ENCODE results near the gene PRKCQ.
"Not testable (repeated sequence)": the region's sequence is repeated elsewhere in the genome, so short reads cannot be mapped to it uniquely, and the experiment has no call there.

PRKCQ gene

DNA sequence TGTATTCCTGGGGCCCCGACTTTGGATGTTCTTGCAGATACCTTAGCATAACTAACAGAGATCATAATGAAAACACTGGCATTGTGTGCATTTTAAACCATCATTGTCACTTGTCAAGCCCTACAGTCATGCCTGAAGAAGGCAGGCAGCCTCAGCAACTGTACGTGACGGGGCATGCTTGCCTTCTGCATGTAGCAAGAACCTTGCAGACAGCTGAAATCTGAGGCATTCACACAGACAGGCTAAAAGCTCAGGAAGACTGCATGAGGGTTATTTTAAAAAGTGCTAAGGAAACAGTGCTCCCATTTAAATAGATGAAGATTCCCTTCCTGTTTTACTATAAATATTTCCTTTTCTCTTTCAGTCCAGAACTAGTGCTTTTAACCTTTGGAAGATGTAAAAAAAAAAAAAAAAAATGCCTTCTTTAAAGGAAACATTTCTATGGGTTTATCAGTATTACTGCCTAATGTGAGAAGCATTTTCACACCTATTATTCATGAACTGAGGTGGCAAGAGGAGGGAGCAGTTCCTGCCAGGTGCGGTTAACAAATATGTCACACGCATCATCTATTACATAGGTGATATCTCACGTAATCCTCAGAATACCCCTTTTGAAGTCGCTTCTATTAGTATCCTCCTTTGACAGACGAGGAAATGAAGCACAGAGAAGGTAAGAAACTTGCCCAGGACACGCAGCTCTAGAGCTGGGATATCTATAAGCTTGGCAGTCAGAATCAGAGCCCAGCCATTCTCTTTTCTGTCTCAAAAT is 88.1 kb downstream of the PRKCQ start:
- no peak for DNase-seq (ENCODE audit: low spot score)

- no peak for DNase-seq (ENCODE audit: low spot score)
These were observed 89.5 kb downstream of the PRKCQ start for GRCh38 chr10:6490614-6491013.

- DNase-seq (ENCODE audit: low spot score) = no peak
These were observed 92.2 kb downstream of the PRKCQ start for GRCh38 chr10:6487920-6488319.

- no peak for DNase-seq (ENCODE audit: low spot score)
These were observed 93.8 kb downstream of the PRKCQ start for GRCh38 chr10:6486309-6486708.

DNA sequence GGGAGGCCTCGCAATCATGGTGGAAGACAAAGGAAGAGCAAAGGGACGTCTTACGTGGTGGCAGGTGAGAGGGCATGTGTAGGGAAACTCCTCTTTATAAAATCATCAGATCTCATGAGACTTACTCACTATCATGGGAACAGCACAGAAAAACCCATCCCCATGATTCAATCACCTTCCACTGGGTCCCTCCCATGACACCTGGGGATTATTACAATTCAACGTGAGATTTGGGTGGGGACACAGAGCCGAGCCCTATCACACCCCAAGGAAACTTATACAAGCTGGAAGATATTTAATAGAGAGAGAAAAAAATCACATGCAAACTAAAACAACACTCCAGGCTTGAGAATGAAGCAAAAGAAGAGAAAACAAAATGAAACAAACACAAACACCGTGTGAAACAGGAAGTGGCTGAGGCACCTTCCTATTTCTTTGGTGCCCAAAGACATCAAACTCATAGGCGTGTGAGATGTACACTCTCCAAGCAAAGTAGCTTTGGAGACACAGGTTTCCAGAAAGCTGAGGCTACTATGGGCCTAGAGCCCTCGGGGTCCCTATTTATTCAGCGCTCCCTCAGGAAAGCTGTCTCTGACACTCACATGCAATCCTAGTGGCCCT is 97.2 kb downstream of the PRKCQ start:
- DNase-seq (ENCODE audit: low spot score) = no peak

DNA sequence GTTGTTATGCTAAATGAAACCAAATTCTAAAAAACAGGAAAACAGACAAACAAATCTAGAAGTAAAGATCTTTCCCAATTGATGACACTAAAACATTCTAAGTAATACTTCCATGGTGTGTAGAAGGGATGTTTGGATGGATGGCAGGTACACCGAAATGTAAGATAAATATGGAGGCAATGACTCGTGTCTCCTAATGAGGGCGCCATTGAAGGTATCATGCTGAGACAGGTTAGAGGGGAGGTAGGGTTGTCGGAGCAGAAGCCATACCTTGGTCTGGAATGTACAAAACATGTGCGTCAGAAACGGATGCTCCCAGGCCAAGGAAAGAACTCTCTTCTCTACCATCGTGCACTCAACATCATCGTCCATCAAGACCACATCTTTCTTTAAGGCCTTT is 101.4 kb downstream of the PRKCQ start:
- no peak for DNase-seq (ENCODE audit: low spot score)

DNA sequence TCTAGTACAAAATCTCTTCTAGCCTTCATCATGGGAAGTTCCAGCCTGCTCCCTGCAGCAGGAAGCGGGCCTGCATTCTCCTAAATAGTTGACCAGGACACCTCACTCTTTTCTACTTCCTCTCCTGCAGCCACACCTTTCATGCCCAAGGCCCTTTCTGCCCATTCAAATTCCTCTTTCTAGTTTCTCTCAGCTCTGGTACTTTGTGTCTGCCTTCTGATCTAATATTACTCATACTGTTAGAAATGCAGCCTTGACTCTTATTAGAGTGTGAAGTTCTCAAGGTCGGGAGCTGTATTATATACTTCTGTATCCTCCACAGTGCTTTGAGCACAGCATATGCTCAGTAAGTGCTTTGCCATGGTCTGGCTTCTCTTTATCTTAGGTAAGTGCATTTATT is 103.1 kb downstream of the PRKCQ start:
- no peak for DNase-seq (ENCODE audit: low spot score)

GRCh38 chr10:6474871-6475270 is 105.2 kb downstream of the PRKCQ start:
- no peak for DNase-seq (ENCODE audit: low spot score)

DNA sequence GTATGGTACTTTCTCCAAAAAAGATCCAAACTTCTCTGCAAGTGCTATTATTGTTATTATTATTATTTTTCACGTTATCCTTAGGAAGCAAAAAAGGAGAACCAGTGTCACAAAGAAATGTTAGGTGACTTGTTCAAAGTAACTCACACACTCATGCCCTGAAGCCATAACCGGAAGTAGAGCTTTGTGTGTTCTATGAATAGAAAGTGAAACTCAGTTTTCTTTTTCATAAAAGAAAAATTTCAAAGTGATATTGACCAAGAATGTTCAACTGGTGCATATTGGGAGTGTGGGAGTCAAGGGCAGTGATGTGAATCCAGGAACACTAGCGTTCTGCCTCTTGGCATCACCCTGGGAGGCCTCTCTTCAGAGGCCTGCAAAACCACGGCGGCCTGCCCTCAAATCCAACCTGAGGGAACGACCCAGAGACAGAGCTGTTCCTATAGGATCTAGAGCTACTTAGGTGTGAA is 106.1 kb downstream of the PRKCQ start:
- no peak for DNase-seq (ENCODE audit: low spot score)

DNA sequence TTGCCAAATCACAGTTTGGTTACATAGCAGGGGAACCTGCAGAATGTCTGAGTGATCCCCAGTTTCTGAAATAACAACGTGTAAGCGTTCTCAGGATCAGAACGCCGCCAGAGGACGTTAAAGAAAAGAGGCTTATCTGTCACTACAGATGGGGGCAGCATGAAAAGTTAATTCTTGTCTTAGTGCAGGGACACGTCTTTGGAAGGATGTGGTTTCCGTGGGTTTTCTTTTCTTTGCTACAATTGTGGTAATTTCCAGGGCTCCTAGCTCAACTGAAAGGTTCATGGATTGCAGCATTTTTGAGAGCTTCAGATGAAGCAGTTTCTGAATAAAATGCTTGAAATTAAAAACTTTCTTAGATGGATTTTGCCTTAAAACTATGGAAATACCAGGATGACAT is 106.6 kb downstream of the PRKCQ start:
- DNase-seq (ENCODE audit: low spot score) = no peak

DNA sequence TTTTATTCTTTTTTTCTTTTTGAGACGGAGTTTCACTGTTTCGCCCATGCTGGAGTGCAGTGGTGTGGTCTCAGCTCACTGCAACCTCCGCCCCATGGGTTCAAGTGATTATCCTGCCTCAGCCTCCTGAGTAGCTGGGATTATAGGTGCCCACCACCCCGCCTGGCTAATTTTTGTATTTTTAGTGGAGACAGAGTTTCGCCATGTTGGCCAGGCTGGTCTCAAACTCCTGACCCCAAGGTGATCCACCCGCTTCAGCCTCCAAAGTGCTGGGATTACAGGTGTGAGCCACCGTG is 107.4 kb downstream of the PRKCQ start:
- DNase-seq (ENCODE audit: low spot score) = not testable (repeated sequence)

DNA sequence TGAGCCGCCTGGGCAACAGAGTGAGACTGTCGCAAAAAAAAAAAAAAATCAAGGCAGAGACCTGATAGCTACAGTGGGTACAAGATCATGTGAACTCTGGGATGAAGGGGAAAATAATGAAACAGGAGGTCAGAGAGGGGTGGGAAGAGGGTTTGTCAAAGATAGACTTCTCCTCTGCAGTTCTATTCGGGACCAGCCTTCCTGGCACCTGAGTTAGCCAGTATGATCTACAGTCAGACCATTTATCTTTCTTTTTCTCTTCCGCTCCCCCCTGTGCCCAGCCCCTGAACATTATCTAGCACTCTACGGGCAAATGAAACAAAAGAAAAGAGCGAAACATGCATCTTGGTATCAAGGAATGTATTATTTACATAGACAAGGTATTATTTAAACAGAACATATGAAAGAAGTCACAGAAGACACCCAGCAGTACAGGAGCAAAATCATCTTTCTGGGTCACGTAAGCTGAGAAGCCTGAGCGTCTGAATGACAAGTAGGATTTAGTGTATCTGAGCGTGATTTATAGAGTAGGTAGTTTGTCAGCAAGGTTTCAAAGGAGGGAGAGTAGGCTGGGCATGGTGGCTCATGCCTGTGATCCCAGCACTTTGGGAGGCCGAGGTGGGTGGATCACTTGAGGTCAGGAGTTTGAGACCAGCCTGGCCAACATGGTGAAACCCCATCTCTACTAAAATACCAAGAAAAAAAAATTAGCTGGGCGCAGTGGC is 109.0 kb downstream of the PRKCQ start:
- DNase-seq (ENCODE audit: low spot score) = no peak

DNA sequence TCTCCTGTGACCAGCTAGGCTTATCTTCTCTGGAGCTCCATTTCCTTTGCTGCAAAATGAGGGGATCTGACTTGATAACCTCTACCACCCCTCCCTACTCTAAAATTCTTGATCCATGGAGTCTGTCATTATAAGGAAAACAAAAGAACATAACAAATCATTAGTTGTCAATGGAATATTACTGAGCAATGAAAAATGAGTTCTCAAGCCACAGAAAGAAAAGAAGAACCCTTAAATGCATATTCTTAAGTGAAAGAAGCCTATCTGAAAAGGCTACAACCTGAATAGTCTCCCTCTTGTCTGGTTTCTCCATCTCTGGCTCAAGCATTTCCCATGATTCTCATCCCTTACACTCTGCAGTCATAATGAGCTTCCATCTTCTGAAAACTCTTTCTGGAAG is 110.4 kb downstream of the PRKCQ start:
- DNase-seq (ENCODE audit: low spot score) = no peak

DNA sequence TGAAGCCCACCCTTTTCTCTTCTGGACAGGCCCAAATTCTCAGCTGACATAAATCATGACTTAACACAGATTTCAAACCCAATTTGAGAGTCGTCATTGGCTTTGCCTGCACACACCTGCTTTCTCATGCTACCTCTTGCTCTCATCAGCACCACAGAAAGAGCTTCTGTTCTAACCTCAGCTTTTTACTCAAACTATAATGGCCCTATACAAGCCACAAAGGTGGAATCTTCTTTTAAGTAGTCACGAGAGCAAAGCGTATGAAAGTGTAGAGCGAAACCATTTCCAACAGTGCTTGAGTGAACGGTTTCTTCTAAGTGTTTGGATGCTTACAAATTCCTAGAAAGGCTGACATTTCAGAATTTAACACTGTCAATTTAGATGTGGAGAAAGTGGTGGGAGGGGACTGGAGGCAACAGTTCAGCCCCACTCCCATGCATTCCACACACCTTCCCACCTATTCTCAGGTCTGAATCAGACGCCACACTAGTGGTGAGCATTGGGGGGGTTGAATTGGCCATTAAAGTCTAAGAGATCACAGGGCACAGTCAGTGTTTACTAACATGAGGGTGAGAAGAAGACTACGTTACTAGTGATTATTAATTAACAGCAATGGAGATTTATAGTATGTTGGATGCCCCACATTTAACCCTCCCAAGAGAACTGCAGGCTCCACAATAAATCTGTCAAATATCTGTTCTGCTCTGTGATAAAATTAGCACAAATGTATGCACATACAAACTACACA is 114.0 kb downstream of the PRKCQ start:
- DNase-seq (ENCODE audit: low spot score) = no peak

DNA sequence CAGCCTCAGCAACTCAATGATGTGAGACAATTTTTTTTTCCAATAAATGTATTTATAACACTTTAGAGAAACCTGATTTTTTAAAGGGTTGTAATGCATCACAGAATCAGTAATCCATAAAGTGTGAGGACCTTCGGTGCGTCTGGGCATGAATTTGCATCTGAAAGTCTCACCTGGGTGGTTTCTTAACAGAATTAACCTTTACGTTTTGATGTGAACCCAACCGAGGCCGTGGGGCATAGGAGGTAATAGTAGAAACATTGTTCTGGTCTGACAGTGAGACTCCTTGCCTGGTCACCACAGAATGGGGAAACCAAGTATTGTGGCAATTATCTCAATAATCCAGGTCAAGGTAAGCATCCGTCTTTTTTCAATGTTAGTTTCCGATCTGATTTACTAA is 114.6 kb downstream of the PRKCQ start:
- DNase-seq (ENCODE audit: low spot score) = no peak

GRCh38 chr10:6464862-6465430 is 115.1 kb downstream of the PRKCQ start:
- no peak for DNase-seq (ENCODE audit: low spot score)

DNA sequence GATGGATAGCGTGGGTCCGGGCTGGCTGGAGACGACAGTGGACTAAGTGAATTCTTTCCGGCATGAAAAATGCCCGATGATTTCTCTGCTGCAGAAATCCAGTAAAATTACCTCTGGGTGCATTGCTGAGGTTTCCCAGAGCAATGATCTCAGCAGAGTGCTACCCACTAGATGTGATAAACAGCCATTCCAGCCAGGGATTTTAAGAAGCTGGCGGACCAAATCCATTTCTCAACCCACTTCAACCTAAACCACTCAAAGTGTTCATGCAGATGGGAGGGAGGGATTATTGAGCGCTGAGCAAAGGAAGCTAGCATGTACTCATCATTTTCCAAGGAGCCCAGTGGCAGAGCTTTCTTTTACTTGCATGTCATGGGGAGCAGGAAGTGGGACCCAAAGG is 116.7 kb downstream of the PRKCQ start:
- no peak for DNase-seq (ENCODE audit: low spot score)

- no peak for DNase-seq (ENCODE audit: low spot score)
These were observed 118.1 kb downstream of the PRKCQ start for GRCh38 chr10:6461961-6462360.

DNA sequence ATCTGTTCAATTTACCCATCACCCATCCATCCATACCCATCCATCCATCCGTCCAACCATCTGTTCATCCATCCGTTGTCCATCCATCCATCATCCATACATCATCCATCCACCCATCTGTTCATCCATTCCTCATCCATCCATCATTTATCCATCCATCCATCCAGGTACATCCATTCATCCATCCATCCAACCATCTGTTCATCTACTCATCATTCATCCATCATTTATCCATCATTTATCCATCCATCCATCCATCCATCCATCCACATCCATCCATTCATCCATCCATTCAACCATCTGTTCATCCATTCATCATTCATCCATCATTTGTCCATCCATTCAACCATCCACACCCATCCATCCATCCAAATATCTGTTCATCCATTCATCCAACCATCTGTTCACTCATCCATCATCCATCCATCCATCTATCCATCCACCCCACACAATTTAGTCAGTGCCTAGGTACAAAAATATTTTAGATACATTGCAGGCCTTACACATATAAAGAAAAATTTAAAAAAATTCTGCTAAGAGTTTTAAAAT is 119.1 kb downstream of the PRKCQ start:
- no peak for DNase-seq (ENCODE audit: low spot score)

DNA sequence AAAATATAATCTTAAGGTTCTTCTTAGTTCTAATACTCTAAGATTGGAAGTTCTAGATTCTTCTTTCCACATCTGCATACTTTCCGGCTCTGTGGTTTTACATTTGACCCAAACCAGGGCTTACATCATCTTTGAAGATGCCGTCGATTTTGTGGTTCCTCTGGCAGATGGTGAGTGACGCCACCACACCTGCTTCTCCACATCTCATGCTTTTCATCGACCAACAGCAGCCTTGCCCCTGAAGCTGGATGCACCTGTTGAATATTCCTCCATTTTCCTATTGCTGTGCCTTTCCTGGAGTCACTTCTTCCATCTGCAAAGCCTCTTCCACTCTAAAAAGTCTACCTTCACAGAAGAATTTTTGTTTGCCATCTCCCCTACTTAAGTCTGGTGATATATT is 121.3 kb downstream of the PRKCQ start:
- DNase-seq (ENCODE audit: low spot score) = no peak

DNA sequence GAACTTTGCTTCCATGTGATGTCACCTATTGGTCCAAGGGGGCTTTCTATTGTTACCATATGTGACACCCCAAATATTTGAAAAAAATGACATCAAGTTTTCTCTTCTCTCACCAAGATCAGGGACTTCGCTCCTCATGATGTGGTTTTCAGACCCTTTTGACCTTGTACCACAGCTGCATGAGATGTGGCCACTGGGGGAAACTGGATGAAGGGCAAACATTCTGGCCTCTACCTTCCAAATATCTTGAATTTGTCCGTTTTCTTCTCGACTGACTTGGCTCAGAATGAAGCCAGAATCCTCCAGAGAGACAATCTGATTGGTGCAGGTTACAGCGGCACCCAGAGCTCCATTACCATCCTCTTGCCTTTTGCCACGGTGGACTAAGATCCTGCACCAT is 122.7 kb downstream of the PRKCQ start:
- DNase-seq (ENCODE audit: low spot score) = no peak

DNA sequence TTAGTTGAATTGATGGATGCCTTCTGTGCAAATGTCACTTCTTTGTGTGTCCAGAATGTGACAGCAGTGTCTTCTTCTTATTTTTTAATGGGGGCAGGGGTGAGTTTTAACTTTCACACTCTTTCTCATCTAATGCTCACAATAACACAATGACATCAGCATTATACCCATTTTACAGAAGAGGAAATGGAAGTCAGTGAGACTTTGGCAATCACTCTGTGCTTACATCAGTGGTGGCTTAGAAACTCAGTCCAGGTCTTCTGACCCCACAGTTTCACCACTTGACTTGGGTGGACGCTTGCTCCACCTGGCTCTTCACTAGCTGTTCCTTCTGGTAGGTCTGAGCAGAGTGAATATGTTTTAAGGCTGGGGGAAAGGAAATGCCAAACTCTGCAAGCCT is 124.0 kb downstream of the PRKCQ start:
- no peak for DNase-seq (ENCODE audit: low spot score)
